Tongue (tissue), 2 donors: ENCODE results near the gene PRR30. TPM values are rescaled to one million over a fixed set of nuclear protein-coding genes. Genes with fewer than 3 reads are reported as not detected.
A peak's percentile ranks its signal among the peaks of the same experiment; 100 is the strongest.

Source experiments
- DNase-seq: peaks from one replicate; pipeline ENCODE4 v3.0.0-alpha.2; 2015
- total RNA-seq: library from RNA; depleted of rRNA; stranded (reverse); fragments of >200 nt; gene quantifications from one replicate; pipeline ENCODE4 v1.2.3, GENCODE V29; 2014

Gene PRR30
- total RNA-seq, 1 donor from 2014 or later, result not detected

GRCh38 chr2:27097341-27097740, 41.9 kb downstream of the PRR30 start:
- DNase-seq, result no peak

- DNase-seq, result no peak
These were observed 42.4 kb downstream of the PRR30 start for GRCh38 chr2:27096748-27097297.

GRCh38 chr2:27095745-27096651, 43.2 kb downstream of the PRR30 start:
- DNase-seq, result peak; percentile 84

- DNase-seq, result no peak
These were observed 43.8 kb downstream of the PRR30 start for GRCh38 chr2:27095427-27095744.

GRCh38 chr2:27094353-27094984, 44.7 kb downstream of the PRR30 start:
- DNase-seq, result no peak

- DNase-seq, result no peak
These were observed 45.5 kb downstream of the PRR30 start for GRCh38 chr2:27093430-27094352.

GRCh38 chr2:27092696-27093429, 46.3 kb downstream of the PRR30 start:
- DNase-seq, result no peak

GRCh38 chr2:27091746-27092695, 47.2 kb downstream of the PRR30 start:
- no peak for DNase-seq

- DNase-seq, result no peak
These were observed 49.9 kb downstream of the PRR30 start for GRCh38 chr2:27089111-27089954.

GRCh38 chr2:27088634-27089033, 50.6 kb downstream of the PRR30 start:
- DNase-seq, result no peak

GRCh38 chr2:27087823-27088410, 51.3 kb downstream of the PRR30 start:
- DNase-seq, result no peak

Other genes with a start within 250 kb of the PRR30 start
- gene MAPRE3, start 168.8 kb downstream of the PRR30 start, total RNA-seq, result 4.0 TPM
- 21.0 TPM for gene TMEM214, start 106.4 kb downstream of the PRR30 start, total RNA-seq
- gene AGBL5, start 87.7 kb downstream of the PRR30 start, total RNA-seq, result 8.9 TPM
- 209 TPM for gene OST4, start 67.8 kb downstream of the PRR30 start, total RNA-seq
- gene EMILIN1, start 60.8 kb downstream of the PRR30 start, total RNA-seq, result 82.0 TPM
- gene KHK, start 52.6 kb downstream of the PRR30 start, total RNA-seq, result 1.6 TPM
- 1.6 TPM for gene CGREF1, start 20.3 kb downstream of the PRR30 start, total RNA-seq
- gene ABHD1, start 15.6 kb downstream of the PRR30 start, total RNA-seq, result 1.3 TPM
- gene PREB, start 4.8 kb downstream of the PRR30 start, total RNA-seq, result 52.6 TPM
- gene TCF23, start 9.6 kb upstream of the PRR30 start, total RNA-seq, result not detected
- gene ATRAID, start 72.6 kb upstream of the PRR30 start, total RNA-seq, result 114 TPM
- gene SLC5A6, start 72.9 kb upstream of the PRR30 start, total RNA-seq, result 26.1 TPM
- 33.7 TPM for gene CAD, start 78.0 kb upstream of the PRR30 start, total RNA-seq
- not detected for gene SLC30A3, start 123.6 kb upstream of the PRR30 start, total RNA-seq
- not detected for gene DNAJC5G, start 136.0 kb upstream of the PRR30 start, total RNA-seq
- gene TRIM54, start 143.0 kb upstream of the PRR30 start, total RNA-seq, result 40.5 TPM
- gene UCN, start 169.0 kb upstream of the PRR30 start, total RNA-seq, result not detected
- gene MPV17, start 183.7 kb upstream of the PRR30 start, total RNA-seq, result 34.6 TPM
- 30.3 TPM for gene GTF3C2, start 217.4 kb upstream of the PRR30 start, total RNA-seq
- gene EIF2B4, start 230.9 kb upstream of the PRR30 start, total RNA-seq, result 21.2 TPM
- gene SNX17, start 231.2 kb upstream of the PRR30 start, total RNA-seq, result 80.9 TPM
- 9.4 TPM for gene ZNF513, start 241.3 kb upstream of the PRR30 start, total RNA-seq